ENCODE measurements around the gene MRPL42. TPM values are rescaled to one million over a fixed set of nuclear protein-coding genes. Genes with fewer than 3 reads are reported as not detected.

The MRPL42 gene
- total RNA-seq, 1 donor from 2014 or later = 82.1 TPM

GRCh38 chr12:93442411-93443340, 24.6 kb upstream of the MRPL42 start:
- no peak for TF ChIP-seq CTCF (IDR thresholded peaks at IDR 0.05; ENCODE audit: insufficient read depth, low read length, severe bottlenecking)
- FAIRE-seq = no peak
- DNase-seq (ENCODE audit: low read depth) = peak; percentile 59
- Histone ChIP-seq H3K36me3 (ENCODE audit: control insufficient read depth, insufficient read depth, low read length) (no peaks in the 10 kb centered on the region), H3K27me3 (ENCODE audit: control insufficient read depth, insufficient read depth, low read length) (no peaks in the 10 kb centered on the region), H3K4me3 (ENCODE audit: low read depth, low read length) (peak overlapping the region; percentile 78)

- H3K4me3 ChIP-seq (ENCODE audit: low read depth, low read length) = no peak overlapping the region
- H3K36me3 ChIP-seq (ENCODE audit: control insufficient read depth, insufficient read depth, low read length) = no peaks in the 10 kb centered on the region
- H3K27me3 ChIP-seq (ENCODE audit: control insufficient read depth, insufficient read depth, low read length) = no peaks in the 10 kb centered on the region
- DNase-seq (ENCODE audit: low read depth) (no peak), FAIRE-seq (no peak)
- TF ChIP-seq CTCF (IDR thresholded peaks at IDR 0.05; ENCODE audit: insufficient read depth, low read length, severe bottlenecking) = no peak
Observed at GRCh38 chr12:93443576-93443975, 23.7 kb upstream of the MRPL42 start.

GRCh38 chr12:93447555-93448290, 19.6 kb upstream of the MRPL42 start:
- no peak overlapping the region for H3K4me3 ChIP-seq (ENCODE audit: low read depth, low read length)
- FAIRE-seq (no peak), DNase-seq (ENCODE audit: low read depth) (no peak)
- no peaks in the 10 kb centered on the region for H3K27me3 ChIP-seq (ENCODE audit: control insufficient read depth, insufficient read depth, low read length)
- no peak for TF ChIP-seq CTCF (IDR thresholded peaks at IDR 0.05; ENCODE audit: insufficient read depth, low read length, severe bottlenecking)
- H3K36me3 ChIP-seq (ENCODE audit: control insufficient read depth, insufficient read depth, low read length) = no peaks in the 10 kb centered on the region

GRCh38 chr12:93448796-93449195, 18.5 kb upstream of the MRPL42 start:
- Histone ChIP-seq H3K36me3 (ENCODE audit: control insufficient read depth, insufficient read depth, low read length) (no peaks in the 10 kb centered on the region), H3K4me3 (ENCODE audit: low read depth, low read length) (no peak overlapping the region), H3K27me3 (ENCODE audit: control insufficient read depth, insufficient read depth, low read length) (no peaks in the 10 kb centered on the region)
- no peak for FAIRE-seq
- TF ChIP-seq CTCF (IDR thresholded peaks at IDR 0.05; ENCODE audit: insufficient read depth, low read length, severe bottlenecking) = no peak
- peak; percentile 61 for DNase-seq (ENCODE audit: low read depth)

- Histone ChIP-seq H3K36me3 (ENCODE audit: control insufficient read depth, insufficient read depth, low read length) (no peaks in the 10 kb centered on the region), H3K4me3 (ENCODE audit: low read depth, low read length) (no peak overlapping the region), H3K27me3 (ENCODE audit: control insufficient read depth, insufficient read depth, low read length) (no peaks in the 10 kb centered on the region)
- TF ChIP-seq CTCF (IDR thresholded peaks at IDR 0.05; ENCODE audit: insufficient read depth, low read length, severe bottlenecking) = no peak
- no peak for DNase-seq (ENCODE audit: low read depth)
- FAIRE-seq = no peak
Observed at GRCh38 chr12:93449277-93449676, 18.0 kb upstream of the MRPL42 start.

Data from bronchial epithelial cell (primary cell).